ENCODE data around the gene KCND2.

The KCND2 gene

DNA sequence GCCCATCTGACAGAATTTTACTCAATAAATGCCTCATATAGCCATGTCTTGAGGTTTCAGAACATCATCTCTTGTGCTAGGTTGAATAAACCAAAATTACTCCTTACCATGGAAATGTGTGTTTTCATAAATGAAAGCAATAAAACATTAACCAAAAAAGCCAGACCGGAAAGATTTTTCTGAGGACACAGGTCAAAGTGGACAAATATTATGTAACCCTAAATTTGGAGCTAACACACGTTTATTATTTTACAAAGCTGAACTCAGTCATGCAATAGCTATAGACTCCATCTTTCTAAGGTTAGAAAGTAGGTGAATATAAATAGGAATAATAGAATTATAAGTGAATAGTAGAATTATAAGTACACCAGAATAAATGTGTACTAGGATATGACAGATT, 315.9 kb downstream of the KCND2 start:
- Histone ChIP-seq H3F3A (ENCODE audit: insufficient read depth, low read length) (no peaks in the 10 kb centered on the region), H3K9ac (ENCODE audit: low read length) (no peak overlapping the region), H3K4me3 (ENCODE audit: low read depth, low read length, poor library complexity, severe bottlenecking) (no peak overlapping the region), H2AFZ (ENCODE audit: low read length) (no peak overlapping the region), H3K4me2 (ENCODE audit: low read length) (no peak overlapping the region), H3K4me1 (ENCODE audit: insufficient read depth, low read length, severe bottlenecking) (no peaks in the 10 kb centered on the region), H3K36me3 (ENCODE audit: insufficient read depth, low read length) (no peaks in the 10 kb centered on the region), H3K9me2 (ENCODE audit: low read depth, low read length) (no peaks in the 10 kb centered on the region), H3K27me3 (ENCODE audit: insufficient read depth, low read length) (no peaks in the 10 kb centered on the region), H3K9me3 (ENCODE audit: low read length) (no peaks in the 10 kb centered on the region), H3K79me2 (ENCODE audit: insufficient read depth, low read length) (no peaks in the 10 kb centered on the region), H3K27ac (ENCODE audit: low read depth, low read length, poor library complexity, severe bottlenecking) (no peak overlapping the region), H4K20me1 (ENCODE audit: insufficient read depth, low read length) (no peaks in the 10 kb centered on the region)
- TF ChIP-seq EZH2 (IDR thresholded peaks at IDR 0.05; ENCODE audit: borderline replicate concordance, low read length), result no peak
- TF ChIP-seq, protein P1, sequence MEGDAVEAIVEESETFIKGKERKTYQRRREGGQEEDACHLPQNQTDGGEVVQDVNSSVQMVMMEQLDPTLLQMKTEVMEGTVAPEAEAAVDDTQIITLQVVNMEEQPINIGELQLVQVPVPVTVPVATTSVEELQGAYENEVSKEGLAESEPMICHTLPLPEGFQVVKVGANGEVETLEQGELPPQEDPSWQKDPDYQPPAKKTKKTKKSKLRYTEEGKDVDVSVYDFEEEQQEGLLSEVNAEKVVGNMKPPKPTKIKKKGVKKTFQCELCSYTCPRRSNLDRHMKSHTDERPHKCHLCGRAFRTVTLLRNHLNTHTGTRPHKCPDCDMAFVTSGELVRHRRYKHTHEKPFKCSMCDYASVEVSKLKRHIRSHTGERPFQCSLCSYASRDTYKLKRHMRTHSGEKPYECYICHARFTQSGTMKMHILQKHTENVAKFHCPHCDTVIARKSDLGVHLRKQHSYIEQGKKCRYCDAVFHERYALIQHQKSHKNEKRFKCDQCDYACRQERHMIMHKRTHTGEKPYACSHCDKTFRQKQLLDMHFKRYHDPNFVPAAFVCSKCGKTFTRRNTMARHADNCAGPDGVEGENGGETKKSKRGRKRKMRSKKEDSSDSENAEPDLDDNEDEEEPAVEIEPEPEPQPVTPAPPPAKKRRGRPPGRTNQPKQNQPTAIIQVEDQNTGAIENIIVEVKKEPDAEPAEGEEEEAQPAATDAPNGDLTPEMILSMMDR (IDR thresholded peaks at IDR 0.05; ENCODE audit: low read length), result no peak

DNA sequence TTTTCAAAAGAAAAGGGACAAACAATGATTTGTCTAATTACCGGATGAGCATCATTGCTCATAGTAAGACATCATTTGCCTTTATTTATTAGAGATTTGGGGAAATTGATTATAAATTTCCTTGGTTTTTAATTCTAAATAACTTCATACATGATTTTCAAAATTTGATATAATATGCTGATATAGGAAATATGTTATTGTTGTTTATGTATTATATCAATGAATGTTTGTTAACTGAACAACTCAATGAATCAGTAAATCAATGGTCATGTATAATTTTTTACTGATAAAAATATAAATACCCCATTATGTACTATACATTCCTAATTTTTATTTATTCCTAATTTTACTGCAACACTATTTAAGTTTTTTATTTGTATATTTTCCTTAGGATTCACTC, 327.6 kb downstream of the KCND2 start:
- no peaks in the 10 kb centered on the region for H3K36me3 ChIP-seq (ENCODE audit: insufficient read depth, low read length)
- H3K79me2 ChIP-seq (ENCODE audit: insufficient read depth, low read length), result no peaks in the 10 kb centered on the region

DNA sequence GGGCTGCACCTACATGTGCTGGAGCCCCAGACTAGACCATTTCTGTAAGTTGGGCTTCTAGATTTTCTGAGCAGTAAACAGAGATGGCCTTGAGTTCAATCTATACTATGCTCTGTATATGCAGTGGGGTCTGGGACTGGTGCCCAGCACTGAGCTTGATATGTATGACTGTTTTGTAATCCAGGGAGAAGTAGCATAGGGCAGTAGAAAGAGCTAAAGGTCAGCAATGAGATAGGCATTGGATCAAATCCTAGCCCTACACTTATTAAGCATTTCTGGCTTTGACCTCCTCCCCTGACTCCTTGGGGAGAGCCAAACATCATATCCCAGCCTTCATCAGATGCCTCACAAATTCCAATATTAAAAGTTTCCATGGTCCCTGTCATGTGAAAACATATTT, 330.4 kb downstream of the KCND2 start:
- Histone ChIP-seq H3K9me2 (ENCODE audit: low read depth, low read length) (0 out of 2 replicates have a peak, but pooled peaks cover 4% of the 10 kb centered on the region), H3K4me2 (ENCODE audit: low read length) (no peak overlapping the region), H3F3A (ENCODE audit: insufficient read depth, low read length) (no peaks in the 10 kb centered on the region), H3K4me3 (ENCODE audit: low read depth, low read length, poor library complexity, severe bottlenecking) (no peak overlapping the region), H3K27ac (ENCODE audit: low read depth, low read length, poor library complexity, severe bottlenecking) (no peak overlapping the region), H2AFZ (ENCODE audit: low read length) (no peak overlapping the region), H3K9me3 (ENCODE audit: low read length) (no peaks in the 10 kb centered on the region), H3K27me3 (ENCODE audit: insufficient read depth, low read length) (no peaks in the 10 kb centered on the region), H3K36me3 (ENCODE audit: insufficient read depth, low read length) (no peaks in the 10 kb centered on the region), H3K4me1 (ENCODE audit: insufficient read depth, low read length, severe bottlenecking) (no peaks in the 10 kb centered on the region), H3K9ac (ENCODE audit: low read length) (no peak overlapping the region), H4K20me1 (ENCODE audit: insufficient read depth, low read length) (no peaks in the 10 kb centered on the region), H3K79me2 (ENCODE audit: insufficient read depth, low read length) (no peaks in the 10 kb centered on the region)
- no peak for TF ChIP-seq EZH2 (IDR thresholded peaks at IDR 0.05; ENCODE audit: borderline replicate concordance, low read length)
- TF ChIP-seq, protein P1 (IDR thresholded peaks at IDR 0.05; ENCODE audit: low read length), result no peak

More for the DNA sequence above, 327.6 kb downstream of the KCND2 start:
- H3K9ac ChIP-seq (ENCODE audit: low read length), result no peak overlapping the region
- H2AFZ ChIP-seq (ENCODE audit: low read length), result no peak overlapping the region
- no peak overlapping the region for H3K4me2 ChIP-seq (ENCODE audit: low read length)
- H3F3A ChIP-seq (ENCODE audit: insufficient read depth, low read length), result no peaks in the 10 kb centered on the region
- H3K27ac ChIP-seq (ENCODE audit: low read depth, low read length, poor library complexity, severe bottlenecking), result no peak overlapping the region
- no peaks in the 10 kb centered on the region for H3K27me3 ChIP-seq (ENCODE audit: insufficient read depth, low read length)
- no peaks in the 10 kb centered on the region for H3K9me3 ChIP-seq (ENCODE audit: low read length)
- TF ChIP-seq EZH2 (IDR thresholded peaks at IDR 0.05; ENCODE audit: borderline replicate concordance, low read length), result no peak
- TF ChIP-seq, protein P1 (IDR thresholded peaks at IDR 0.05; ENCODE audit: low read length), result no peak
- H3K4me3 ChIP-seq (ENCODE audit: low read depth, low read length, poor library complexity, severe bottlenecking), result no peak overlapping the region
- H3K9me2 ChIP-seq (ENCODE audit: low read depth, low read length), result 0 out of 2 replicates have a peak, but pooled peaks cover 4% of the 10 kb centered on the region
- no peaks in the 10 kb centered on the region for H4K20me1 ChIP-seq (ENCODE audit: insufficient read depth, low read length)
- H3K4me1 ChIP-seq (ENCODE audit: insufficient read depth, low read length, severe bottlenecking), result no peaks in the 10 kb centered on the region
